ENCODE data around the gene CCDC13. TPM values are rescaled to one million over a fixed set of nuclear protein-coding genes. Genes with fewer than 3 reads are reported as not detected.
A peak's percentile ranks its signal among the peaks of the same experiment; 100 is the strongest.

CCDC13 gene, protein sequence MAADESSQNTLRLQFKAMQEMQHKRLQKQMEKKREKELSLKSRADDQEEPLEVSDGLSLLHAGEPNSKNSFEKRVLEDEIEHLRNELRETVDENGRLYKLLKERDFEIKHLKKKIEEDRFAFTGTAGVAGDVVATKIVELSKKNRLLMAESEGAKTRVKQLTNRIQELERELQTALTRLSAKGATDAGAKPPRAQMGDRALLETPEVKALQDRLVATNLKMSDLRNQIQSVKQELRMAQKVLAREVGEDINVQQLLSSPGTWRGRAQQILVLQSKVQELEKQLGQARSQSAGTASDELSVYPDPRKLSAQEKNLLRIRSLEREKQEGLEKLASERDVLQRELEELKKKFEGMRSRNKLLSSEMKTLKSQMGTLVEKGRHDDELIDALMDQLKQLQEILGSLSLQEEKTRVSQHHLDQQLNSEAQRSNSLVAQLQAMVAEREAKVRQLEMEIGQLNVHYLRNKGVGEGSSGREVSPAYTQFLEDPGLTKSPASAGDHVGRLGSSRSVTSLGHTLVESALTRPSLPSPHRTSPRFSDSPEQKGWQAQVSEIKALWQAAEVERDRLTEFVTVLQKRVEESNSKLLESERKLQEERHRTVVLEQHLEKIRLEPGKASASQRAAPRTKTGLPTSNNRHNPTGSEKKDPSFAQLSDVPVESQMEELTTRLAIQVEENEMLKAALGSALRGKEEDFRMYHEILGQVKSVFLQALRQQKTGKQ
- 1 to 10 TPM in 3 of 4 donors, not detected in 1; 1.4 to 6.8 (median 4.2) TPM for total RNA-seq

DNA sequence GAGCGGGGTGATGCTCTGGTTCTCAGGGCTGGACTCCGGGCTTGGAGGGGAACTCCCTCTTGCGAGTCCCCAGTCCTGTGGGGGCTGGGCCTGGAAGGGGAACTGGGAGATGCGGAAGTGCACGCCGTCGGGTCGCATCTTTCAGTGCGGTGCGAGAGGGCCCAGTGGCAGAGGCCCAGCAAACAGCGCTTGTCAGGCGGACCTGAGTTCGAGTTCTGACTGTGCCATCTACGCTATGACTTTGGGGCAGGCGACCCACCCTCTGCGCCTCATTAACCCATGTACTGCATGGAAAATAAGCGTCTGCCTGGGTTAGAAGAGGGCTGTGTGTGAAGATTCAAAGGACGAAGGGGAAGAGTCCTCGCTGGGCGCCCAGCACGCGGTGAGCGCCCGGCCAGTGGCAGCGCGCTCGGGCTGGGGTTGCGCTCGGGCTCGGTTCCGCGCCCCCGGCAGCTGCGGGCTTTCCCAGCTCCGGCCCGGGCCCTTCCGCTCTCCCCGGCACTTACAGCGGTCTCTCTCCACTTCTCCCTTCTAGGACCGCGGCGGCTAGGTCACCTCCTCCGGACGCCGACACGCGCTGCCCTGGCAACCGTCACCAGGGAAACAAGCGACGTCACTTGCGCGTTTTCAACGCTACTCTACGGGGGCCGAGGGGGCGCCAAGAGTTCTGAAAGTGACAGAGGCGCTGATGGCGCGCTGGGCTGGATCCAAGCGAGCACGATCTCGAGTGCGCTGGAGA is at the start of gene CCDC13:
Gene CCDC13 (minus strand): TSS at position 584 of the 739 bp plus-strand sequence. CDS start 14,908 bp downstream, outside the sequence.
- H3K9me3 ChIP-seq: no peaks in the 10 kb centered on the region
- peak within 1 kb of the TSS; percentile 52 to 79 (median 70) for H3K27ac ChIP-seq
- DNase-seq: peak; percentile 88 to 97 (median 94)
- no peaks in the 10 kb centered on the region for H3K36me3 ChIP-seq
- TF ChIP-seq, protein P1, sequence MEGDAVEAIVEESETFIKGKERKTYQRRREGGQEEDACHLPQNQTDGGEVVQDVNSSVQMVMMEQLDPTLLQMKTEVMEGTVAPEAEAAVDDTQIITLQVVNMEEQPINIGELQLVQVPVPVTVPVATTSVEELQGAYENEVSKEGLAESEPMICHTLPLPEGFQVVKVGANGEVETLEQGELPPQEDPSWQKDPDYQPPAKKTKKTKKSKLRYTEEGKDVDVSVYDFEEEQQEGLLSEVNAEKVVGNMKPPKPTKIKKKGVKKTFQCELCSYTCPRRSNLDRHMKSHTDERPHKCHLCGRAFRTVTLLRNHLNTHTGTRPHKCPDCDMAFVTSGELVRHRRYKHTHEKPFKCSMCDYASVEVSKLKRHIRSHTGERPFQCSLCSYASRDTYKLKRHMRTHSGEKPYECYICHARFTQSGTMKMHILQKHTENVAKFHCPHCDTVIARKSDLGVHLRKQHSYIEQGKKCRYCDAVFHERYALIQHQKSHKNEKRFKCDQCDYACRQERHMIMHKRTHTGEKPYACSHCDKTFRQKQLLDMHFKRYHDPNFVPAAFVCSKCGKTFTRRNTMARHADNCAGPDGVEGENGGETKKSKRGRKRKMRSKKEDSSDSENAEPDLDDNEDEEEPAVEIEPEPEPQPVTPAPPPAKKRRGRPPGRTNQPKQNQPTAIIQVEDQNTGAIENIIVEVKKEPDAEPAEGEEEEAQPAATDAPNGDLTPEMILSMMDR (IDR thresholded peaks at IDR 0.05): no peak
- peak in 1 of 2 donors; percentile 20 for TF ChIP-seq POLR2A (IDR thresholded peaks at IDR 0.05)
- H3K4me1 ChIP-seq: peaks cover 0 to 13% (median 3%) of the 10 kb centered on the region in 4 donors
- no peaks in the 10 kb centered on the region for H3K27me3 ChIP-seq
- peak within 1 kb of the TSS; percentile 45 to 65 (median 55) for H3K4me3 ChIP-seq

DNA sequence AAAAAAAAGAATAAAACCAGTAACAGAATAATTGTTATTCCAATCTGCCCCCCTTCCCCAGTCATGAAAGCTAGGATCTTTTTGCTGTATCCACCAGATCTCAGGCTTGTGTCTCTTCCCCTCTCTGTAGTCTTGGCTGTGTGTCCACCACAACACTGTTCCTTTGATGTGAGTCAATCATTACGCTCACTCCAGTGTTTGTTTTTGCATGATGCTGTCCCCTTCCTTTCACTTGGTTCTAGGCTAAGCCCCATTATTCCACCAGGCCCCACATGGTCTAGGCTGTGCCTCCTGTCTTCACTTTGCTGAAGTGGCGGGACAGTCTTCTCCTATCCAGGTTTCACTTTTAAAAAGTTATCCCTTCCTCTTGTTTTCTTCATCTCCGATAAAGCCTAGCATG is 49.8 kb upstream of the CCDC13 start:
- TF ChIP-seq POLR2A (IDR thresholded peaks at IDR 0.05): no peak
- TF ChIP-seq, protein P1 (IDR thresholded peaks at IDR 0.05): no peak
- Histone ChIP-seq H3K27me3 (no peaks in the 10 kb centered on the region), H3K4me1 (peaks cover 0 to 10% (median 1%) of the 10 kb centered on the region in 4 donors), H3K4me3 (no peak overlapping the region), H3K27ac (no peak overlapping the region), H3K36me3 (no peaks in the 10 kb centered on the region), H3K9me3 (no peaks in the 10 kb centered on the region)
- DNase-seq: no peak

DNA sequence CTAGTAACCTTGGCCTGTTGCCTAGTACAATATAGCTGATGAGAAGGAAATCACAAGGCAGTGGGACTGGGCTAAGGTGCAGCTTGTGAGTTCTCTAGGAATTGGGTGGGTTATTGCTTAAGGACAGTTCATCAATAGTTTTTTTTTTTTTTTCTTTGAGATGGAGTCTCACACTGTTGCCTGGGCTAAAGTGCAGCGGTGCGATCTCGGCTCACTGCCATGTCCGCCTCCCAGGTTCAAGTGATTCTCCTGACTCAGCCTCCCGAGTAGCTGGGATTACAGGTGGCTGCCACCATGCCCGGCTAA is 47.6 kb upstream of the CCDC13 start:
- Histone ChIP-seq H3K27ac (peak overlapping the region in 2 of 4 donors; percentile 23 to 48), H3K4me3 (no peak overlapping the region), H3K4me1 (peaks cover 0 to 14% (median 1%) of the 10 kb centered on the region in 4 donors), H3K9me3 (no peaks in the 10 kb centered on the region), H3K27me3 (no peaks in the 10 kb centered on the region), H3K36me3 (no peaks in the 10 kb centered on the region)
- TF ChIP-seq, protein P1 (IDR thresholded peaks at IDR 0.05): no peak
- TF ChIP-seq POLR2A (IDR thresholded peaks at IDR 0.05): no peak
- DNase-seq: peak in 2 of 3 donors; percentile 57 to 72

DNA sequence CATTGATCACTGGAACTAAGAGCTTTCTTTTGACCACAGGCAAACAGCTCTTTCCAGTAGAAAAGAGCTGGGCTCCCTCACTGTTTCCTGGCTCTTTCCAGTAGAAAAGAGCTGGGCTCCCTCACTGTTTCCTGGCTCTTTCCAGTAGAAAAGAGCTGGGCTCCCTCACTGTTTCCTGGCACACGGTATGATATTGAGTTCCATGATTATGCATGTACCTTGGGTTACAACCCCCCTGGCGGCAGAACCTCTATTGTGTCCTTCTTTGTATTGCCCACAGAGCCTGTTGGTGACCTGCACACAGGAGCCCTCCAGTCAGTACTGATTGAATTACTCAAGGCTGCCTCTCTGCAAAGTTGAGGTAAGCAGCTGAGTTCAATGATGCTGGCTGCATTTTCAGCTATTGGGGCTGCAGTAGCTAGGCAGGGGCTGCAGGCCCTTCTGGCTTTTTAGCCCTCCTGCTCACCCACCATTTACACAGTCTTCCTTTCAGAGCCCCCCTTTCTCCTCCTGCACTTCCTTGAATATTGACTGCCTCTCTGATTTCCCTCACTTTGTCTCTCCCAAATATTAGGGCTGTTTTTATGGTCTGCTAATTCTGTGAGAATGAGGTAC is 46.4 kb upstream of the CCDC13 start:
- no peak overlapping the region for H3K4me3 ChIP-seq
- no peak for TF ChIP-seq POLR2A (IDR thresholded peaks at IDR 0.05)
- TF ChIP-seq, protein P1 (IDR thresholded peaks at IDR 0.05): peak in 3 of 6 experiments; percentile 17 to 26 (median 20)
- H3K4me1 ChIP-seq: peaks cover 0 to 22% (median 1%) of the 10 kb centered on the region in 4 donors
- DNase-seq: peak in 1 of 3 donors; percentile 52
- H3K27me3 ChIP-seq: no peaks in the 10 kb centered on the region
- no peaks in the 10 kb centered on the region for H3K36me3 ChIP-seq
- H3K9me3 ChIP-seq: no peaks in the 10 kb centered on the region
- H3K27ac ChIP-seq: peak overlapping the region in 1 of 4 donors; percentile 41

DNA sequence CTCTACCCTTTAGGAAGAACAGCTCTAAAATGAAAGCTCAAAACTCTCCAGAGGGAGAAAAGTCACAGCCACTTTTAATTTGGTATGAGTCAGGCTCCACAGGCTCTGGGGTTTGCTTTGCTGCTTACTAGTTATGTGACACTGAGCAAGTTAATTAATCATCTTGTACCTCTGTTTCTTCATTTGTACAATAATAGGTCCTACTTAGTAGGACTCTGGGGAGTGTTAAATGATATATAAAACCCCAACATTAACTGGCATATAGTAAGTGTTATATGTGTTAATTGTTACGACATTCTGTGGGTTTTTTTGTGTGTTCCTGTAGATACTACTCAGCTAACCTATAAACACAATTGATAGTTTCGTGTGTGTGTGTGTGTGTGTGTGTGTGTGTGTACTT is 42.8 kb upstream of the CCDC13 start:
- DNase-seq: no peak
- H3K4me1 ChIP-seq: peaks cover 0 to 25% (median 1%) of the 10 kb centered on the region in 4 donors
- TF ChIP-seq, protein P1 (IDR thresholded peaks at IDR 0.05): no peak
- no peak for TF ChIP-seq POLR2A (IDR thresholded peaks at IDR 0.05)
- H3K27ac ChIP-seq: no peak overlapping the region
- H3K4me3 ChIP-seq: no peak overlapping the region
- H3K27me3 ChIP-seq: no peaks in the 10 kb centered on the region
- H3K9me3 ChIP-seq: no peaks in the 10 kb centered on the region
- no peaks in the 10 kb centered on the region for H3K36me3 ChIP-seq
